Peyer's patch (tissue), 4 donors: ENCODE data around the gene NHSL2.

Source experiments
- POLR2A ChIP-seq, 2 donors: fragments of 450-650 bp; IDR thresholded peaks; one replicate each; pipeline ENCODE4 v1.5.1; 2017; ENCODE audit warnings: antibody characterized with exemption in 2 of 2, mild to moderate bottlenecking in 2 of 2, moderate library complexity in 2 of 2
- TF ChIP-seq, protein P1 (sequence below), 6 experiments: fragments of 450-650 bp in 4 of 6; fragments of 200-600 bp in 2 of 6; sonication (generic) in 1 of 6; IDR thresholded peaks; one replicate each; pipeline ENCODE4 v1.5.1; 2017 to 2019; ENCODE audit warnings: antibody characterized with exemption in 6 of 6, mild to moderate bottlenecking in 3 of 6, moderate library complexity in 1 of 6

DNA sequence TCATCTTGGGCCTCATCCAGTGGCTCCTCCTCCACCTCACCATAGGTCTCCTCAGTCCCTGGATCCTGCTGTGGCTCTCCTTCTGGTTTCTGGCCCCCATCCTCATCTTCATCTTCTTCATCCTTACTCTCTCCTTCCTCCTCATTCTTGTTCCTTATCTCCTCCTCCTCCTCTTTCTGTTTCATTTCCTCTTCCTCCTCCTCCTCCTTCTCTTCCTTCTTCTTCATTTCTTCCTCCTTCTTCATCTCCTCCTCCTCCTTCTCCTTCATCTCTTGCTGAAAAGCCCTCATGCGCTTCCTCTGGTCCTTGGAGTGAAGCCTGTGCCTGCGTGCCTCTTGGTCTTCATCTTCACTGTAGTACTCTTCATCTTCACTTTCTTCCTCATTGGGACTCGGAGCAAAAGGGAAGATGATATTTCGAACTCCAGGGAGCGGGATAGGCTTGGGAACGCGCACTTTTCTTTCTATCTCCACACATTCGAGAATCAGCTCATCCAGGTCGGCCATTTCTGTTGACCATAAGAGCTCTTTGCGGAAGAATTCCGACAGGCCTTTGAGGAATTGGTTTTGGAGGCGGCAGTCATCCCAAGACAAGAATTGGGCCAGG lies 219.6 kb downstream of the NHSL2 start:
- TF ChIP-seq, protein P1, sequence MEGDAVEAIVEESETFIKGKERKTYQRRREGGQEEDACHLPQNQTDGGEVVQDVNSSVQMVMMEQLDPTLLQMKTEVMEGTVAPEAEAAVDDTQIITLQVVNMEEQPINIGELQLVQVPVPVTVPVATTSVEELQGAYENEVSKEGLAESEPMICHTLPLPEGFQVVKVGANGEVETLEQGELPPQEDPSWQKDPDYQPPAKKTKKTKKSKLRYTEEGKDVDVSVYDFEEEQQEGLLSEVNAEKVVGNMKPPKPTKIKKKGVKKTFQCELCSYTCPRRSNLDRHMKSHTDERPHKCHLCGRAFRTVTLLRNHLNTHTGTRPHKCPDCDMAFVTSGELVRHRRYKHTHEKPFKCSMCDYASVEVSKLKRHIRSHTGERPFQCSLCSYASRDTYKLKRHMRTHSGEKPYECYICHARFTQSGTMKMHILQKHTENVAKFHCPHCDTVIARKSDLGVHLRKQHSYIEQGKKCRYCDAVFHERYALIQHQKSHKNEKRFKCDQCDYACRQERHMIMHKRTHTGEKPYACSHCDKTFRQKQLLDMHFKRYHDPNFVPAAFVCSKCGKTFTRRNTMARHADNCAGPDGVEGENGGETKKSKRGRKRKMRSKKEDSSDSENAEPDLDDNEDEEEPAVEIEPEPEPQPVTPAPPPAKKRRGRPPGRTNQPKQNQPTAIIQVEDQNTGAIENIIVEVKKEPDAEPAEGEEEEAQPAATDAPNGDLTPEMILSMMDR (IDR thresholded peaks at IDR 0.05) = no peak
- no peak for TF ChIP-seq POLR2A (IDR thresholded peaks at IDR 0.05)
